Activated naive CD8-positive, alpha-beta T cell treated with anti-CD3 and anti-CD28 coated beads, Interleukin-2, amount 10 ng/mL, durations not matched to agents 7 days and 5 days (primary cell): Measurements from ENCODE around the gene SPATA31E1. TPM values are rescaled to one million over a fixed set of nuclear protein-coding genes. Genes with fewer than 3 reads are reported as not detected.
"Not testable (repeated sequence)": the region's sequence is repeated elsewhere in the genome, so short reads cannot be mapped to it uniquely, and the experiment has no call there.

Experiments used
- ATAC-seq: fragments of 150-1000 bp; cut with Tn5 transposase; one replicate; pipeline ENCODE4 v1.10.0; 2021; ENCODE audit warnings: low read depth, moderate library complexity
- POLR2A ChIA-PET: fragments of 350-600 bp; sonication (Branson Sonifier 250); formaldehyde crosslinking; loops from one replicate; lab custom pipeline; 2021; ENCODE audit warnings: antibody characterized with exemption; lab: Charles Lee
- DNase-seq: peaks from one replicate; pipeline ENCODE4 v3.0.0; 2021
- H3K27ac Mint-ChIP-seq: one replicate; pipeline ENCODE4 v1.8.0; 2022; ENCODE audit warnings: mild to moderate bottlenecking, mixed read lengths
- H3K27me3 Mint-ChIP-seq: one replicate; pipeline ENCODE4 v1.8.0; 2022; ENCODE audit warnings: mild to moderate bottlenecking, moderate library complexity, mixed read lengths
- H3K36me3 Mint-ChIP-seq: one replicate; pipeline ENCODE4 v1.8.0; 2021; ENCODE audit warnings: mild to moderate bottlenecking, mixed read lengths
- H3K4me1 Mint-ChIP-seq: one replicate; pipeline ENCODE4 v1.8.0; 2021; ENCODE audit warnings: mixed read lengths
- H3K4me3 Mint-ChIP-seq: one replicate; pipeline ENCODE4 v1.8.0; 2022; ENCODE audit warnings: mild to moderate bottlenecking, moderate library complexity, mixed read lengths
- H3K9me3 Mint-ChIP-seq: one replicate; pipeline ENCODE4 v1.8.0; 2021; ENCODE audit warnings: mixed read lengths
- total RNA-seq, 2 experiments: library from RNA; stranded (reverse); gene quantifications; one replicate each; pipeline ENCODE4 v1.2.3, GENCODE V29; 2021

SPATA31E1 gene
- total RNA-seq, 2 experiments from 2014 or later: not detected

DNA sequence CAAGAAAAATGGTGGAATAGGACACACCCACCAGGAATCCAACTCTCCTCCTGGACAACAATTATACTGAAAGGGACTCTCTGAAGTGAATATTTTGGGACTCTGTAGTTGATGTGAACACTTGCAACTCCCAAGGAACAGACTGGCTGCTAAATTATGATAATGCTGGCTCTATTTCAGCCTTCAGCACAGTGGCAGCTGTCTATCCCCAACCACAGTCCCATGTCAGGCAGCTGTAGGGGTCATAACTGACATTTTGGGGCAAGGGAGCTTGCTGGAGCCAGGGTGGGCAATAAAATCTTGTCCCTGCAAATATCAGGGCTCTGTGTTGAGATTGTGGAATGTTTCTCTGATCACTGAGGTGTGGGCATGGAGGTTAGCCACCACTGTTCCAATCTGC lies 14.2 kb downstream of the SPATA31E1 start:
- Mint-ChIP-seq H3K4me3 (no peak overlapping the region), H3K9me3 (peaks cover 3% of the 10 kb centered on the region), H3K27me3 (peaks cover 16% of the 10 kb centered on the region), H3K4me1 (no peaks in the 10 kb centered on the region), H3K36me3 (no peaks in the 10 kb centered on the region), H3K27ac (no peak overlapping the region)
- no peak for DNase-seq
- no peak for ATAC-seq
- POLR2A ChIA-PET: no interaction called here

DNA sequence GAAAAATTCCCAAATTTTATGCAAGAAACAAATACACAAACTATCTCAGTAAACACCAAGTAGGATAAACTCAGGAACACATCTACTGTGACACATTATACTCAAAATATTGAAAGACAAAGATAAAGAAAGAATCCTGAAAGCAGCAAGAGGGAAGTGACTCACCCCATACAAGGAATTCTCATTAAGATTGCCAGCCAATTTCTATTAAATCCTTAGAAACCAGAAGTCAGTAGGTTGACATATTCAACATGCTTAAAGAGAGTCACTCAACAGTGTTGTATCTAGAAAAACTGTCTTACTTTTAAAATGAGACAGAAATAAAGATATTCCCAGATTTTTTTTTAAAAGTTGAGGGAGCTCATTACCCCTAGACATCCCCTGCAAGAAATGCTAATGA lies 15.5 kb downstream of the SPATA31E1 start:
- POLR2A ChIA-PET: no interaction called here
- DNase-seq: no peak
- Mint-ChIP-seq H3K4me1 (no peaks in the 10 kb centered on the region), H3K9me3 (peaks cover 3% of the 10 kb centered on the region), H3K36me3 (no peaks in the 10 kb centered on the region), H3K4me3 (no peak overlapping the region), H3K27ac (no peak overlapping the region), H3K27me3 (peaks cover 14% of the 10 kb centered on the region)
- no peak for ATAC-seq

DNA sequence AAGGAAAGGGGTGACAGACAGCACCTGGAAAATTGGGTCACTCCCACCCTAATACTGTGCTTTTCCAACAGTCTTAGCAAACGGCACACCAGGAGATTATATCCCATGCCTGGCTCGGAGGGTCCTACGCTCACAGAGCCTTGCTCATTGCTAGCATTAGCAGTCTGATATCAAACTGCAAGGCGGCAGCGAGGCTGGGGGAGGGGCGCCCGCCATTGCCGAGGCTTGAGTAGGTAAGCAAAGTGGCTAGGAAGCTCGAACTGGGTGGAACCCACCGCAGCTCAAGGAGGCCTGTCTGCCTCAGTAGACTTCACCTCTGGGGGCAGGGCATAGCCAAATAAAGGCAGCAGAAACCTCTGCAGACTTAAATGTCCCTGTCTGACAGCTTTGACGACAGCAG lies 19.7 kb downstream of the SPATA31E1 start:
- H3K4me1 Mint-ChIP-seq, DNase-seq, H3K9me3 Mint-ChIP-seq, H3K27ac Mint-ChIP-seq, H3K36me3 Mint-ChIP-seq, H3K4me3 Mint-ChIP-seq, POLR2A ChIA-PET, ATAC-seq: not testable (repeated sequence)
- H3K27me3 Mint-ChIP-seq: peaks cover 18% of the 10 kb centered on the region

DNA sequence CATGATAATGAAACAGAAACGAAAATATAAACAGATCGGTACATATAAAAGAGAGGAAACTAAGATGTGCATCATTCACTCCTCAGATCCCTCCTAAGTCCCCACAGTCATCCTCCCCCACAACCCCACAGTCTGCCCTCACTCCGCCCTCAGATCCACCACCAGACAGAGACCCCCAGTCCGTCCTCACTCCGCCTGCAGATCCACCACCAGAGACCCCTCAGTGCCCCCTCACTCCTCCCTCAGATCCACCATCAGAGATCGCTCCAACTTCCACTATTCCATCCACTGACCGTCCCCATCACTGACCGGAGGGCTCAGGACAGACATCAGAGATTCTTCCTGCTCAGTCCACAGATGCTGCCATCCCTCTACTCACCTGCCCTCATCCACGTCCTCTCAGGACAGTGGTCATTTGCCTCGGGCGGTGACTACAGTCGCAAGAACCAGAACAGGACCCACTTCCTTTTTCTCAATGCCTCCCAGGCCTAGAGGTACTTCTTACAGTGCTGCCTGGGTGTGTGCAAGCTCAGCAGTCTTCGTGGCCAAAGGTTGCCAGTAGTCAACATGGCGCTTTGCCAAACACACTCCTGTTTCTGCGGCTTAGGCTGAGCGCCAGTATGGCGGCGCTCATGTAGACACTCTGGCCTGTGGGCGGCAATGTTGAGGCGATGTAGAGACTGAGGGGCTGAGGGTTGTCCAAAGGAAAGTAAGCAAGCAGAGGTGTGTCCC lies 26.8 kb downstream of the SPATA31E1 start:
- Mint-ChIP-seq H3K4me1 (no peaks in the 10 kb centered on the region), H3K27me3 (peaks cover 9% of the 10 kb centered on the region), H3K4me3 (no peak overlapping the region), H3K9me3 (peaks cover 2% of the 10 kb centered on the region), H3K36me3 (no peaks in the 10 kb centered on the region), H3K27ac (no peak overlapping the region)
- peak; percentile 4 for DNase-seq
- ATAC-seq: no peak
- POLR2A ChIA-PET: no interaction called here

DNA sequence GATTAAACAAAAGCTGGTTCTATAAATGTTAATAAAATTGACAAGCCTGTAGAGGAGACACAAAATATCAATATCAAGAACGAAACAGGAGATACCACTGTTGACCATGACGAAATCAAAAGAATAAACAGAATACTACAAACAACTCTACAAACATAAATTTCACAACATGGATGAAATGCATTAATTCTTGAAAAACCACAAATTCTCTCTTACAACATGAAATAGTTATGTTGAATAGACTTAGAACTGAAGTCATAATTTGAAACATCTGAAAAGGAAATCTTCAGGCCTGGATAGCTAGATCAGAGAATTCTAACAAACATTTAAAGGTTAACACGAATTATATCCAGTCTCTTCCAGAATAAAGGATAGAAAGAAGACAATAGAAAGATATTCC lies 28.1 kb downstream of the SPATA31E1 start:
- Mint-ChIP-seq H3K4me1 (no peaks in the 10 kb centered on the region), H3K27ac (no peak overlapping the region), H3K27me3 (peaks cover 6% of the 10 kb centered on the region), H3K4me3 (no peak overlapping the region), H3K36me3 (no peaks in the 10 kb centered on the region), H3K9me3 (no peaks in the 10 kb centered on the region)
- POLR2A ChIA-PET: no interaction called here
- no peak for DNase-seq
- ATAC-seq: no peak

DNA sequence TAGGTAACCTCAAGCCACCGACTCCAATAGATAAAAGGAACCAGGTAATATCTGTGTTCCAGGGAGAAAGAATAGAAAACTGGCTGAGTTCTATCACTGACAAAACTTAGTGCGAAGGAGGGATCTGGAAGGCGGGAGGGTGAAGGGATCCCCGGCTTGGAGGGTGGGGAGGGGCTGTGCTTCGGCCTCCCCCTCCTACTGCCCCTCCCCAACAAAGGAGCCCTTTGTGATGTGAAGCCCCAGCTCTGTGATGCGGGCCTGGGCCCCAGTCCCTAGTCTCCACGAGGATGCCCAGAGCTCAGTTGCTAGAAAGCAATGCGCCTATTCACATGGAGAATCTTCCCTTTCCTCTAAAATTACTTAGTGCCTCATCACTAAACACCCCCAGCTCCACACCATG lies 35.0 kb downstream of the SPATA31E1 start, which contains the start of gene SPATA31C1:
TSS of gene SPATA31C1 (plus strand) at position 301 of the 400 bp plus-strand sequence.
- ATAC-seq, H3K36me3 Mint-ChIP-seq, DNase-seq, H3K9me3 Mint-ChIP-seq, POLR2A ChIA-PET, H3K4me3 Mint-ChIP-seq, H3K27me3 Mint-ChIP-seq, H3K27ac Mint-ChIP-seq, H3K4me1 Mint-ChIP-seq: not testable (repeated sequence)

DNA sequence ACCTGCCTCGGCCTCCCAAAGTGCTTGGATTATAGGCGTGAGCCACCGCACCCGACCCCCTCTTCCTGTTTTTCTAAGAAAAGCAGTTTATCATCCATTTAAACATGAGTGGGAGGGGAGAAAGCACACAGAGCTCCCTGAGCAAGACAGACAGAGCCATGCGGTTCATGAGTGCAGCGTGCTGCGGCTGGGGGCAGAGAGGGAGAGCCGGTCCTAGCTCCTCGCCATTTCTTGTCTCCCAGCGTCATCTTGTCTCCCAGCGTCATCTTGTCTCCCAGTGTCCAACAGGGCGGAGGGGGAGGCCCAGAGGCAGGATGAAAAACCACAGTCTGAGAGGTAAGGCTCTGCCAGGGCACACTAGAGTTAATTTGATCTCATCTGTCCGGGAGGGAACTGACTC lies 36.3 kb downstream of the SPATA31E1 start:
- H3K9me3 Mint-ChIP-seq, H3K27me3 Mint-ChIP-seq, ATAC-seq, H3K36me3 Mint-ChIP-seq, H3K4me1 Mint-ChIP-seq, POLR2A ChIA-PET, H3K27ac Mint-ChIP-seq, H3K4me3 Mint-ChIP-seq, DNase-seq: not testable (repeated sequence)

DNA sequence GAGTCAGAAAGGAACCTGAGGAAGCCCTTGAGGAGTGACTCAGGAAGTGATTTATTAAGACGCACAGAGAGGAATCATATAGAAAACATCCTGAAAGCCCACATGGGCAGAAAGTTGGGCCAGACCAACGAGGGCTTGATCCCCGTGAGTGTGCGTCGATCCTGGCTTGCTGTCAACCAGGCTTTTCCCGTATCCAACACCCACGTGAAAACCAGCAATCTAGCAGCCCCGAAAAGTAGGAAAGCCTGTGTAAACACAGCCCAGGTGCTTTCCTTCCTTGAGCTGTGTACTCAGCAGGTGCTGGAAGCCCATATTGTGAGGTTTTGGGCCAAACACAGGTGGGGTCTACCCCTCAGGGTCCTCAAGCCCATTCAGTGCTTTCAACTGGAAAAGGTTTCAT lies 38.9 kb downstream of the SPATA31E1 start:
- H3K27ac Mint-ChIP-seq, H3K27me3 Mint-ChIP-seq, H3K9me3 Mint-ChIP-seq, ATAC-seq, H3K36me3 Mint-ChIP-seq, POLR2A ChIA-PET, H3K4me3 Mint-ChIP-seq, H3K4me1 Mint-ChIP-seq, DNase-seq: not testable (repeated sequence)

DNA sequence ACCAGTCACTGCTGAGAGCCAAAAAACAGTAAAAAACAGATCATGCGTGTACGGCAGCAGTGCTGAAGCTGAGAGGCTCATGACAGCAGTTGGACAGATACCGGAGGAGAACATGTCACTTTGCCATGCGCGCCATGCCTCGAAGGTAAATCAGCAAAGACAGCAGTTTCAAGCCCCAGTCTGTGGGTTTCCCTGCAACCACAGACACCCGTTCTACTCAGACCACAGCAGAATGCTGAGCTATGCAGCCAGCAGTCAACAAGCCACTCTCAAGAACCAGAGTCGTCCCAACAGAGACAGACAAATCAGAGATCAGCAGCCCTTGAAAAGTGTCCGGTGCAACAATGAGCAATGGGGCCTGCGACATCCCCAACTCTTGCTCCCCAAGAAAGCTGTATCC lies 40.3 kb downstream of the SPATA31E1 start:
- H3K27me3 Mint-ChIP-seq, ATAC-seq, DNase-seq, H3K4me1 Mint-ChIP-seq, H3K9me3 Mint-ChIP-seq, H3K4me3 Mint-ChIP-seq, H3K36me3 Mint-ChIP-seq, H3K27ac Mint-ChIP-seq, POLR2A ChIA-PET: not testable (repeated sequence)

DNA sequence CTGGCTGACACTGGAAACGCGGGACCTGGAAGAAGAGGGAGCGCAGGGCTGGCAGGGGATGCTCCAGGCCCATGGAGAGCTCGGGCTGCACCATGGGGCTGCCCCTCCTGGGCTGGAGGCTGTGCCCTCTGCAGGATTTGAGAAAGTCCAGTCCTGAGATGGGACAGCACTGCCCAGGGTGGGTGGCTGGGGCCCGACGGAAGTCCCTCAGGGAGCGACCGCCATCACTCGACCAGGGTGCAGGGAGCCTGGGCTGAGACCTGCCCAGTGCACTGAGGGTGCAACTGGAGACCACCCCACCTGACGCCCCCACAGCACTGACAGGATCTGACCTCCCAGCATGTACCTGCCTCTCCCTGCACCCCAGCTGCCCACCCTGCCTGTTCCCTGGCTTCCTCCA lies 42.2 kb downstream of the SPATA31E1 start:
- POLR2A ChIA-PET, H3K27me3 Mint-ChIP-seq, ATAC-seq, H3K4me1 Mint-ChIP-seq, H3K27ac Mint-ChIP-seq, H3K4me3 Mint-ChIP-seq, DNase-seq, H3K36me3 Mint-ChIP-seq, H3K9me3 Mint-ChIP-seq: not testable (repeated sequence)

DNA sequence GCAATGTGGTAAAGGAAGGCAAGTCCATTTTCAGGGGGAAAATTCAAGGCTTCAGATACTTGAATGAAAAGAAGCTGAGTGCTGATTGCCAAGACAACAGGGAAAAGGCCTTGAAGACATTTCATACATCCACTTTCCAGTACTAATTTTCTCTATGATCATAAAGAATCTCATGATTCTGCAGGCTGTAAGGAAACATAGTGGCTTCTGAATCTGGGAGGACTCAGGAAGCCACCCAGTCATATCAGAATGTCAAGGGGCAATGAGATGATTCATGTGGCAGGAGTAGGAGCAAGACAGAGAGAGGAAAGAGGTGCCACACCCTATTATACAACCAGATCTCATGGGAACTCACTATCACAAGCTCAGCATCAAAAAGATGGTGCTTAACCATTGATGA lies 46.5 kb downstream of the SPATA31E1 start:
- H3K27me3 Mint-ChIP-seq, H3K27ac Mint-ChIP-seq, H3K4me3 Mint-ChIP-seq, ATAC-seq, H3K4me1 Mint-ChIP-seq, H3K36me3 Mint-ChIP-seq, DNase-seq, H3K9me3 Mint-ChIP-seq, POLR2A ChIA-PET: not testable (repeated sequence)

DNA sequence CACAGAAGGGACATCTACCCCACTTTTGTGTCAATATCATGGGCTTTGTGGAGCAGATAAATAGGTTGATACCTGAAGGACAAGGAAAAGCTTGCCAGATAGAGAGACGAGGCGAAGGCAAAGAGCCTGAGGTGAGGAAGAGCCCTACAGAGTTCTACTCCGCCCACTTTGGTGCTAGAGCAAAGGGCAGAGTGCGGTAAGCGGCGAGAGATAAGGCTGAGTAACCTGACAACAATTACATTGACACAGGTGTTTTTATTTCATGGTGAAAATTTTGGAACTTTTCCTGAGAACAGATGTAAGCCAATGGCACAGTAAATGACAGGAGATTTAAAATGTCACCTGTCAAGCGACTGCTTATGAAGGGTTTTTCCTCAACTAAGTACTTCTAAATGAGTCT lies 51.8 kb downstream of the SPATA31E1 start:
- H3K4me1 Mint-ChIP-seq, H3K27ac Mint-ChIP-seq, DNase-seq, H3K4me3 Mint-ChIP-seq, POLR2A ChIA-PET, H3K36me3 Mint-ChIP-seq, ATAC-seq, H3K9me3 Mint-ChIP-seq, H3K27me3 Mint-ChIP-seq: not testable (repeated sequence)

DNA sequence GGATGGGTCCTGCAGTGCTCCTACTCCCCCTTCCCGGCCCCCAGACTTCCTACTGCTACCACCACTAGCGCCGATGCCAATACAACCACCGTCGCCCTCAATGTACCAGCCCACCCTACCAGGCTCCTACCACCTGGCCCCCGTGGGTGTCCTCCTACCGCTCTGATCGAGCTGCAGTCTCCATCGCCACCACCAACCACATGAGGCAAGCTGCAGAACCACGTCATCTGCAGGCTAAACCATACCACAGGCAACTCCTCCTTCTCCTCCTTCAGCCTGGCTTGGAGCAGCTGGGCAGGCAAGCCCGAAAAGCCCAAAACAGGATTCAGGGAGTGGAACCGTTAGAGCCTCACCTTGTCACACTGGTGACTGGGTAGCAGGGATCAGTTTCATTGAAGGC lies 54.7 kb downstream of the SPATA31E1 start:
- H3K9me3 Mint-ChIP-seq, ATAC-seq, H3K27ac Mint-ChIP-seq, H3K36me3 Mint-ChIP-seq, H3K4me3 Mint-ChIP-seq, DNase-seq, POLR2A ChIA-PET, H3K4me1 Mint-ChIP-seq: not testable (repeated sequence)
- peaks cover 11% of the 10 kb centered on the region for H3K27me3 Mint-ChIP-seq

DNA sequence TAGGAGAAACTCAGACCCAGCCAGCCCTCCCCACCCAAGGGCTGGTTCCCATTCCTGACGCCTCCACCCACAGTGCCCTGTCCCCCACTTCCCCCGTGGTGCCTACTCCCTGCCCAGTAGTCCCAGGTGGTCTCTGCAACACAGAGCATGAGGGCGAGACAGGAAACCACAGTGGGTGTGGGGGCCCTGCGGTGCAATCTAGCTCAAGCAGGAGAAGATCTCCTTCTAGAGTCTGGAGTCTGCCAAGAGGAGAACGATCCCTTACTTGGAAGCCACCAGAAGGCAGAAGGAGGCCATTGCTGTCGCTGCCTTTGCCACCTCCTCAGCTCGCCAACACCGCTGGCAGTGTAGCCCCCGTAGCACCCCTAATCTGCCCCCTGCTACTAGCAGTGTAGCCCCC lies 55.2 kb downstream of the SPATA31E1 start:
- H3K4me1 Mint-ChIP-seq, H3K36me3 Mint-ChIP-seq, H3K9me3 Mint-ChIP-seq, ATAC-seq, POLR2A ChIA-PET, H3K4me3 Mint-ChIP-seq, H3K27ac Mint-ChIP-seq, DNase-seq: not testable (repeated sequence)
- peaks cover 15% of the 10 kb centered on the region for H3K27me3 Mint-ChIP-seq
